Transverse colon (tissue), 4 donors: ENCODE data around the gene GLIS1. TPM values are rescaled to one million over a fixed set of nuclear protein-coding genes. Genes with fewer than 3 reads are reported as not detected.

ENCODE experiments used
- DNase-seq: peaks from one replicate; pipeline ENCODE4 v3.0.0-alpha.2; 2019
- H3K27ac ChIP-seq, 4 donors: fragments of 200-600 bp; sonication (generic); 2 replicates each; pipeline ENCODE4 v1.5.1; 2016 to 2018; ENCODE audit warnings: inconsistent platforms in 4 of 4
- H3K27me3 ChIP-seq: fragments of 200-600 bp; sonication (generic); 2 replicates; pipeline ENCODE4 v1.5.1; 2017; ENCODE audit warnings: inconsistent platforms
- H3K36me3 ChIP-seq, 4 donors: fragments of 200-600 bp; sonication (generic); 2 replicates each; pipeline ENCODE4 v1.5.1; 2017 to 2019; ENCODE audit warnings: inconsistent platforms in 4 of 4
- H3K4me1 ChIP-seq, 4 donors: fragments of 200-600 bp; sonication (generic); 2 replicates each; pipeline ENCODE4 v1.5.1; 2017 to 2020; ENCODE audit warnings: inconsistent platforms in 4 of 4
- H3K4me3 ChIP-seq, 4 donors: fragments of 200-600 bp; sonication (generic); 1 replicate in 1 of 4; 2 replicates in 3 of 4; pipeline versions ENCODE4 v1.5.1 to v1.6.1; 2017 to 2019; ENCODE audit warnings: inconsistent platforms in 4 of 4
- H3K9me3 ChIP-seq, 2 donors: fragments of 200-600 bp; sonication (generic); 2 replicates each; pipeline ENCODE4 v1.5.1; 2017 to 2019; ENCODE audit warnings: inconsistent platforms in 2 of 2
- EP300 ChIP-seq: sonication (generic); formaldehyde crosslinking; IDR thresholded peaks from one replicate; pipeline ENCODE4 v1.6.1; 2017; ENCODE audit warnings: antibody characterized with exemption, low read depth
- POLR2A ChIP-seq: fragments of 450-650 bp; IDR thresholded peaks from one replicate; pipeline ENCODE4 v1.6.1; 2016; ENCODE audit warnings: antibody characterized with exemption, mild to moderate bottlenecking, moderate library complexity
- POLR2AphosphoS5 ChIP-seq, 3 donors: sonication (generic); formaldehyde crosslinking; IDR thresholded peaks; one replicate each; pipeline ENCODE4 v1.6.1; 2016; ENCODE audit warnings: antibody characterized with exemption in 3 of 3
- WGBS, 2 donors: methylation state at CpG; one replicate each; pipeline ENCODE4 v1.1.5; 2018; ENCODE audit warnings: low coverage in 1 of 2; 5-methylcytosine and 5-hydroxymethylcytosine counted together
- in situ Hi-C, 4 donors: fragments of 200-750 bp; cut with MboI; loops; one replicate each; pipeline versions ENCODE4 v1.15.0 to v1.15.1; 2017; ENCODE audit warnings: low sequenced_read_pairs in 3 of 4, low pct_ligation_motif_present in 1 of 4, low pct_unique_long_range_greater_than_20kb in 1 of 4
- intact Hi-C: fragments of 100-400 bp; cut with DNase I; formaldehyde crosslinking; loops from one replicate; pipeline ENCODE4 v1.15.1; 2023; ENCODE audit warnings: low total_unique reads
- total RNA-seq, 4 donors: library from RNA; depleted of rRNA; stranded (reverse); fragments of >200 nt; gene quantifications; one replicate each; pipeline ENCODE4 v1.1.0, GENCODE V29; 2016
- TF ChIP-seq, protein P1 (sequence below), 5 experiments: fragments of 200-600 bp in 3 of 5; fragments of 450-650 bp in 2 of 5; sonication (generic) in 3 of 5; IDR thresholded peaks; 1 replicate in 2 of 5; 2 replicates in 3 of 5; pipeline ENCODE4 v1.5.1; 2016 to 2017; ENCODE audit warnings: antibody characterized with exemption in 5 of 5, inconsistent platforms in 3 of 5, mild to moderate bottlenecking in 2 of 5, moderate library complexity in 1 of 5

Gene GLIS1
- total RNA-seq, 4 donors from 2014 or later = 0.16 to 0.75 (median 0.27) TPM; not detected in 1

DNA sequence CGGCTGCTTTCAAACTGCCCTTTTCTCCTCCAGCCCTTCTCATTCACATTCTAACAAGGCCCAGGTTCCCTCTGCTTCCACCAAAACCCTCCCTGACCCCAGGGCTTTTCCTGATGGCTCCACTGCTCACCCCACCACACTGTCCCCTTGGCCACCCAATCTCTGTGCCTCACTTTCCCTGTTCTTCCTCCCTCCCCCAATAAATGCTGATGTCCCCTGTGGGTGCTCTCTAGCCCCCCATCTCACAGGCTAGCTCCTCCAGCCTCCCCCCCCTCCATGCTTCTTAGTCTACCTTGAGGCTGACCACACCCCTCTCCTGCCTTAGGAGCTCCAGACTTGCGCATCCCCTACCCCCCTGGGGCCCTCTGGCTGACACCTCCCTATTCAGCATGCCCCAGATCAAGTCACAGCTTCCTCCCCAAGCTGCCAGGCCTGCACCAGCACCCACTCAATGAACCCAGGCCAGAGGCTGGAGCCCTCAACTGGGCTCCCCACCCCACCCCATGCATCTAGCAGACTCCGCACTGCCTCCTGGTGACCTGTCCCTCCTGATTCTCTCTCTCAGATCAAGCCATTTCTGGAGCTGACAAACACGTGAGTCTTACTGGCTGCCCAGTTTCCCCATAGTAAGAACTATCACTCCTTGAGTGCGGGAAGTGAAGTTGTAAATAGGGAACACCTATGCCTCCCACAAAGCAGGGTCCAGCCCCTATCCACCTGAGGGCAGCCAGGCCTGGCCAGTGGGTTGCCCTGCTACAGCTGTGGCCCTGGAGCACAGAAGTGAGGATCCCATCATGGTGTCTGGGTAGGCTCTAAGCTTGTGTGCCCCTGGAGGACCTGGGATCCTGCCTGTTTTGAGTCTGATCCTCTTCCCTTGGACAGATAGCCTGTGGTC, 161.9 kb downstream of the GLIS1 start:
- Histone ChIP-seq H3K36me3 (no peaks in the 10 kb centered on the region), H3K9me3 (no peaks in the 10 kb centered on the region), H3K27me3 (no peaks in the 10 kb centered on the region), H3K4me3 (no peak overlapping the region), H3K4me1 (peaks cover 0 to 7% (median 0%) of the 10 kb centered on the region in 4 donors), H3K27ac (no peak overlapping the region)
- TF ChIP-seq POLR2AphosphoS5 (IDR thresholded peaks at IDR 0.05) = no peak
- TF ChIP-seq, protein P1, sequence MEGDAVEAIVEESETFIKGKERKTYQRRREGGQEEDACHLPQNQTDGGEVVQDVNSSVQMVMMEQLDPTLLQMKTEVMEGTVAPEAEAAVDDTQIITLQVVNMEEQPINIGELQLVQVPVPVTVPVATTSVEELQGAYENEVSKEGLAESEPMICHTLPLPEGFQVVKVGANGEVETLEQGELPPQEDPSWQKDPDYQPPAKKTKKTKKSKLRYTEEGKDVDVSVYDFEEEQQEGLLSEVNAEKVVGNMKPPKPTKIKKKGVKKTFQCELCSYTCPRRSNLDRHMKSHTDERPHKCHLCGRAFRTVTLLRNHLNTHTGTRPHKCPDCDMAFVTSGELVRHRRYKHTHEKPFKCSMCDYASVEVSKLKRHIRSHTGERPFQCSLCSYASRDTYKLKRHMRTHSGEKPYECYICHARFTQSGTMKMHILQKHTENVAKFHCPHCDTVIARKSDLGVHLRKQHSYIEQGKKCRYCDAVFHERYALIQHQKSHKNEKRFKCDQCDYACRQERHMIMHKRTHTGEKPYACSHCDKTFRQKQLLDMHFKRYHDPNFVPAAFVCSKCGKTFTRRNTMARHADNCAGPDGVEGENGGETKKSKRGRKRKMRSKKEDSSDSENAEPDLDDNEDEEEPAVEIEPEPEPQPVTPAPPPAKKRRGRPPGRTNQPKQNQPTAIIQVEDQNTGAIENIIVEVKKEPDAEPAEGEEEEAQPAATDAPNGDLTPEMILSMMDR (IDR thresholded peaks at IDR 0.05) = no peak
- no peak for TF ChIP-seq EP300
- TF ChIP-seq POLR2A = no peak
- DNase-seq = no peak
- in situ Hi-C loops = no loop called here
- WGBS, 2 donors = 81 to 100% methylated on average over 1 to 5 of the region's 5 CpGs
- intact Hi-C loops = no loop called here

DNA sequence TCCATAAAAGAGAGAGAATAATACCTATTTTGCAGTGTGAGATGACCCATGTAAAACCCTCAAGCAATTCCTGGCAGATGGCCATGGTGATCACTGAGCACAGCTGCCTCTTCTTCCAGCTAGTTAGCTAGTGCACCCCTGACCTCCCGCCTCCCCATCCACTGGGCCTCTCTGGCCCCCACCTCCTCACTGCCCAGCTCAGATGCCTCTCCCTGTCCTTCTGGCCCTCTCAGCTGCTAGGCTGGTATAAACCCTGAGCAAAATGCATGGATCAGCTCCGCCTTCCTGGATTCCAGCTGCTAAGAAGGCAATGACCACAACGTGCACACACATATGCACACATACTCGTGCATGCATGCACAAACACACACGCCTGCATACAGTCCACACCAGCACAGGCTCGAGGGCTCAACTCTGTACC, 162.6 kb downstream of the GLIS1 start:
- DNase-seq = no peak
- Histone ChIP-seq H3K27me3 (no peaks in the 10 kb centered on the region), H3K27ac (no peak overlapping the region), H3K4me3 (no peak overlapping the region), H3K4me1 (peaks cover 0 to 7% (median 0%) of the 10 kb centered on the region in 4 donors), H3K9me3 (no peaks in the 10 kb centered on the region), H3K36me3 (no peaks in the 10 kb centered on the region)
- TF ChIP-seq POLR2AphosphoS5 (IDR thresholded peaks at IDR 0.05) (no peak), EP300 (no peak), POLR2A (no peak)
- TF ChIP-seq, protein P1 (IDR thresholded peaks at IDR 0.05) = no peak
- in situ Hi-C loops (no loop called here), intact Hi-C loops (no loop called here)
- whole genome bisulfite sequencing, 2 donors = 69% methylated on average over 6 of the region's 6 CpGs; no CpG with 5 or more reads in 1 of the 2 donors

DNA sequence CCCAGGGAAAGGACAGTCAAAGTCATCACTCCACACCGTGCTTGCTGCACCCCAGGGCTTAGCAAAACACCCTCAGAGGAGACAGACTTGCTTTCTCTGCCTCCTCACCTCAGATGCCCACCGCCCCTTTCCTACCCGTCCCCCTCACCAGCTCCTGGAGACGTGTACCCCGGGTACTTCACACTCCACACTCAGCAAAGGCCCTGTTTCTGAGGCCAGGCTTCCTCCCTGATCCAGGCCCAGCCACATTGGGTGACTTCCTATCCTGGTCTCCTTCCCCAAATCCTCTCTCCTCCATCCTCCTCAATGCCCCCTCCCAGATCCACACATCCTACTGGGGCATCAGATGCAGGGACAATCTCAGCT, 163.0 kb downstream of the GLIS1 start:
- intact Hi-C loops = no loop called here
- 17 to 80% methylated on average over 1 to 5 of the region's 5 CpGs for WGBS, 2 donors
- Histone ChIP-seq H3K4me3 (no peak overlapping the region), H3K27ac (no peak overlapping the region), H3K36me3 (no peaks in the 10 kb centered on the region), H3K27me3 (no peaks in the 10 kb centered on the region), H3K4me1 (peaks cover 0 to 7% (median 0%) of the 10 kb centered on the region in 4 donors), H3K9me3 (no peaks in the 10 kb centered on the region)
- no peak for DNase-seq
- in situ Hi-C loops = no loop called here
- TF ChIP-seq EP300 (no peak), POLR2AphosphoS5 (IDR thresholded peaks at IDR 0.05) (no peak), POLR2A (no peak)
- TF ChIP-seq, protein P1 (IDR thresholded peaks at IDR 0.05) = no peak

DNA sequence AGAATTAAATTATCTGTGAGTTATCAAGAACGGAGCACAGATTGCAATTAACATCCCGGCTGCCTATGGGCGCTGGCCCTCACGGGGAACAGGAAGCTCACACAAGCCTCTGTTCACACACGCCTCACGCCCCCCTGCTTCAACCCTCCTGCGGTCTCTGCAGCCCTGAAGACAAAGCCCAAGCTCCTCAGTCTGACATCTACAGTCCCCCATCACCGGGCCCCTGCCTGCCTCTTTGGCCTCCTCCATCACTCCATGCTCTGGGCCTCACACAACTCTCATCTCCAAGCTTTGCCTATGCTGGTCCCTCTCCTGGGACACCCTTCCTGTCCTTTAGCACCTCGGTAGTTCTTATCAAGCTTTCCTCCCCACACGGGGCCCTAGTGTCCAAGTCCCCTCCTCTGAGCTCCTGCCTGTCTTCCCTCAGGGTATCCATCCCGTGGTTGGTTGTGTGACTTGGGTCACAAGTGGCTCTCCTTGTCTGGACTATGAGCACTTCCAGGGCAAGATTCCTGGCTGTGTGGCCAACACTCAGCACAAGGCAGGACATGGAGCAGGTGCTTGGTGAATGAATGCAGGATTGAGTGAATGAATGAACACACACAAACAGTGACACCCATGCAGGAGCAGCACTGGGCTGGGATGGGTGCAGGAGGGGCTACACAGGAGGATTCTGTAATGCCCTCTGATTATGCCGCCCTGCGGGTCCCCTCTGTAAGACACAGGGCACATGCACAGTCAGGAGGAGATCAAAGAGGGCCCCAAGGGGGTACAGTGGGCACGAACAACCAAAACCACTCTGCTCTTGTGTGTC, 163.6 kb downstream of the GLIS1 start:
- DNase-seq = no peak
- Histone ChIP-seq H3K4me1 (peaks cover 0 to 7% (median 0%) of the 10 kb centered on the region in 4 donors), H3K36me3 (no peaks in the 10 kb centered on the region), H3K9me3 (no peaks in the 10 kb centered on the region), H3K4me3 (no peak overlapping the region), H3K27me3 (no peaks in the 10 kb centered on the region), H3K27ac (no peak overlapping the region)
- 72 to 100% methylated on average over 4 to 14 of the region's 14 CpGs for WGBS, 2 donors
- TF ChIP-seq POLR2AphosphoS5 (IDR thresholded peaks at IDR 0.05) = no peak
- intact Hi-C loops = no loop called here
- in situ Hi-C loops = no loop called here
